ENCODE data around the gene SLC6A15. TPM values are rescaled to one million over a fixed set of nuclear protein-coding genes. Genes with fewer than 3 reads are reported as not detected.

SLC6A15 gene
- polyA plus RNA-seq, 4 donors = 0.41 to 1.7 (median 1.2) TPM

GRCh38 chr12:84810611-84811010 lies 102.0 kb downstream of the SLC6A15 start:
- DNase-seq (ENCODE audit: low read depth in 4 of 4, low spot score in 3 of 4) = no peak

Other genes with a start within 250 kb of the SLC6A15 start
- gene TSPAN19, start 123.5 kb upstream of the SLC6A15 start, polyA plus RNA-seq (ENCODE audit: insufficient read length in 4 of 4) = 1 to 10 TPM in 1 of 4 donors, under 1 TPM in 3; 0.43 to 1.5 (median 0.62) TPM
- gene LRRIQ1, start 123.6 kb upstream of the SLC6A15 start, polyA plus RNA-seq (ENCODE audit: insufficient read length in 4 of 4) = 10 to 100 TPM in 3 of 4 donors, 1 to 10 TPM in 1; 5.0 to 57.9 (median 30.8) TPM

Measured in left renal pelvis (tissue), 4 donors.